GM18502 (cell line): Measurements from ENCODE around the gene WDR45B.
"Not testable (repeated sequence)": the region's sequence is repeated elsewhere in the genome, so short reads cannot be mapped to it uniquely, and the experiment has no call there.

Experiments
- ATAC-seq: cut with Tn5 transposase; IDR thresholded peaks from one replicate; pipeline ENCODE4 v1.9.1; 2021; ENCODE audit warnings: mild to moderate bottlenecking; ENCODE audit not compliant: unreplicated experiment, poor library complexity

WDR45B gene

DNA sequence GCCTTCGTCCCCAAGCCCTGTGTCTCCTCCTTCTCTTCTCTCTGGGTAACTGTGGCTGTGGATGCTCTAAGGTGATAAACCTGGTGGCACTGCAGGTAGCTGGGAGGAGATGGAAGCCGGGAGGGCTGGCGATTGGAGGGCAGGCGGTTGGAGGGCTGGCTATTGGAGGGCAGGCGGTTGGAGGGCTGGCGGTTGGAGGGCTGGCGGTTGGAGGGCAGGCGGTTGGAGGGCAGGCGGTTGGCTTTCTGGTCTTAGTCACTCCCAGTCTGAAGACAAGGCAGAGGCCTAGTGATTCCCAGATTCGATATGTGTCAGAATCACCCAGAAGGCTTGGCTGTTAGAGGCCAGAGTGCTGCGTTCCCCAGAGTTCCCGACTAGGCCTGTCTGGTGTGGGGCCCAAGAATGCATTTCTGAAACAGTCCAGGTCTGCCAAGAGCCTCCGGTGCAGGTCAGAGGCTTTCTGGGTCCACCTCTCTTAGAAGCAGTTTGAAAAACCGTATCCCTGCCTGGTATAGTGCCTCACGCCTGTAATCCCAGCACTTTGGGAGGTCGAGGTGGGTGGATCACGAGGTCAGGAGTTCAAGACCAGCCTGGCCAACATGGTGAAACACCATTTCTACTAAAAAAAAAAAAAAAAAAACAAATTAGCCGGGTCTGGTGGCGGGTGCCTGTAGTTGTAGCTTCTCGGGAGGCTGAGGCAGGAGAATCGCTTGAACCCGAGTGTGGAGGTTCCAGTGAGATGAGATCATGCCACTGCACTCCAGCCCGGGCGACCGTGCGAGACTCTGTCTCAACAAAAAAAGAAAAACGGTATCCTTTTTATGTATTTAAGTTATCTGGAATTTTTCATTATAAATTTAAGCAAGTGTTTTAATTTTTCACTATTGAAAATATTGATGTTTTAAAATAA lies 59.7 kb downstream of the WDR45B start:
- no peak for ATAC-seq

DNA sequence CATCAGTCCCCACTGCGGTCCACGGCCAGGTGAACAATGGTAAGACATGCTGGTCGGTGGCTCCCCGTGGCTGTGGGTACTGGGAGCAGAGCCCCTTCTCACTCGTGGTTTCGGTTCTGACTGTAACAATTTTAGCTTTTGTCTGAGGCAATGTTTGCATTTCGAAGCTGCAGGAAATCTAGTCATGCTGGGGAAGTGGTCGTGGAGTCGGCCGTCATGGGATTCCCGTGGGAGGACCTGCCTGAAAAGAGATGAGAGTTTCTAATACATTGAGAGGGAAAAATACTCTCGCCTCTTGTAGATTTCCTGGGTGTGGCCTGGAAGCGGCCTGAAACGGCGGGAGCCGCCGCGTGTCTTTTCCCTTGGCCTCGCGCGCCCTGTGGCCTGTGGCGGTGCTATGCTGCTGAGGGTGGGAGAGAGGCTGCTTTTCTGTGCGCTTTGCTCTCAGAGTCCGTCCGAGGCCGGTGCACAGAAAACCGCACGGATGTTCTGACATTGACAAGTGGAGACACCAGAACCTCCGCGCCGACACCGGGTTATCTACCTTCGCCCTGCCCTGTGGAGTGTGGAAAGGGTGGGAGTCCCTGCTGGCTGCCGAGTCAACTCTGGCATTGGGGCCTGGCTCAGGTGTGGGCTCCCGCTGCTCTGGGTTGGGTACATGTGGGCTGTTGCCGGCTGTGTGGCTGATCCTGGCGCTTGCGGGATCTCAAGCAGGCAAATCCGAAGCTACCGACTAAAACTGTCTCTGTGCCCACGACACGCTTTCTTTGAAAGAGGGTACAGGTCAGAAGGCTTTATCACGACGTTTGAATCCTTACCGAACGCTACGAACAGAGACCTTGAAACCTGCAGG lies 60.8 kb downstream of the WDR45B start:
- ATAC-seq = no peak

DNA sequence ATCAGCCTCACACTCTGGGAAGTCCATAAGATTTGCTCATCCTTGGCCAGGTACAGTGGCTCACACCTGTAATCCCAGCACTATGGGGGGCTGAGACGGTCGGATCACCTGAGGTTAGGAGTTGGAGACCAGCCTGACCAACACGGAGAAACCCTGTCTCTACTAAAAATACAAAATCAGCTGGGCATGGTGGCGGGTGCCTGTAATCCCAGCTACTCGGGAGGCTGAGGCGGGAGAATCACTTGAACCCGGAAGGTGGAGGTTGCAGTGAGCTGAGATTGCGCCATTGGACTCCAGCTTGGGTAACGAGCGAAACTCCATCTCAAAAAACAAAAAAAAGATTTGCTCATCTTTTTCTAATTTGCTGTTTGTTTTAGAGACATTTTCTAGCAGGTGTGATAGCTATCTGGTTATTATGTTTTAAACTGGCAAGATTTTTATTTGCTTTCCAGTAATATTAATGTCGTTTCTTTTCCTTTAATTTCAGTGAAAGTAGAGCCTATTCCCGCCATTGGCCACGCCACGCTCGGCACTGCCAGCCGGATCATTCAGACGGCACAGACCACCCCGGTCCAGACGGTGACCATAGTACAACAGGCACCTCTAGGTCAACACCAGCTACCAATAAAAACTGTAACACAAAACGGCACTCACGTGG lies 61.5 kb downstream of the WDR45B start:
- no peak for ATAC-seq

DNA sequence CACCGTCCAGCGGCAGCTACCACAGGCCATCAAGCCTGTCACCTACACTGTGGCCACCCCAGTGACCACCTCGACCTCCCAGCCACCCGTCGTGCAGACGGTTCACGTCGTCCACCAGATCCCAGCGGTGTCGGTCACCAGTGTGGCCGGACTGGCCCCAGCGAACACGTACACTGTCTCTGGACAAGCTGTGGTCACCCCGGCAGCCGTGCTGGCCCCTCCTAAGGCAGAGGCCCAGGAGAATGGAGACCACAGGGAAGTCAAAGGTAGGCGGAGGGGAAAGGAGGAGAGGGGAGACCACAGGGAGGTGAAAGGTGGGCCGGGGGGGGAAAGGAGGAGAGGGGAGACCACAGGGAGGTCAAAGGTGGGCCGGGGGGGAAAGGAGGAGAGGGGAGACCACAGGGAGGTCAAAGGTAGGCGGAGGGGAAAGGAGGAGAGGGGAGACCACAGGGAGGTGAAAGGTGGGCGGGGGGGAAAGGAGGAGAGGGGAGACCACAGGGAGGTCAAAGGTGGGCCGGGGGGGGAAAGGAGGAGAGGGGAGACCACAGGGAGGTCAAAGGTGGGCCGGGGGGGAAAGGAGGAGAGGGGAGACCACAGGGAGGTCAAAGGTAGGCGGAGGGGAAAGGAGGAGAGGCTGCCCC lies 62.2 kb downstream of the WDR45B start:
- not testable (repeated sequence) for ATAC-seq

DNA sequence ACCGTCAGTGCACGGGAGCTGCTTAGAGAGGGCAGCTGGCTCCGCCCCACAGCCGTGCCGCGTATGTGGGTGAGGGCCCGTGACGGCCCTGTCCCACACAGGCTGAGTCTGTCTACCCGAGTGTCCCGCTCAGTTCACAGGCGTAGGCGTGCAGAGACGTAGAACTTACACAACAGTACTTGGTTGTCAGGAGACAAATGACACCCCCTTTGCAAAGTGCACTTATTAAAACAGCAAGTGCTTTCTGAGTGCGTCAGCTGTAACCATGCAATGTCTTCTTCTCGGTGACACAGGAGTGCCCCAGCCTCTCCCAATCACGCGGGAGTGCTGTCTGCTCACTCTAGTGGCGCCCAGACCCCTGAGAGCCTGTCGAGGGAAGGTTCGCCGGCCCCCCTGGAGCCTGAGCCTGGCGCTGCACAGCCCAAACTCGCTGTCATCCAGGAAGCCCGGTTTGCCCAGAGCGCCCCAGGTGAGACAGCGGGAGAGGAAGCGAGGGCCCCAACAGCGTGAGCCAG lies 64.5 kb downstream of the WDR45B start:
- ATAC-seq = no peak

DNA sequence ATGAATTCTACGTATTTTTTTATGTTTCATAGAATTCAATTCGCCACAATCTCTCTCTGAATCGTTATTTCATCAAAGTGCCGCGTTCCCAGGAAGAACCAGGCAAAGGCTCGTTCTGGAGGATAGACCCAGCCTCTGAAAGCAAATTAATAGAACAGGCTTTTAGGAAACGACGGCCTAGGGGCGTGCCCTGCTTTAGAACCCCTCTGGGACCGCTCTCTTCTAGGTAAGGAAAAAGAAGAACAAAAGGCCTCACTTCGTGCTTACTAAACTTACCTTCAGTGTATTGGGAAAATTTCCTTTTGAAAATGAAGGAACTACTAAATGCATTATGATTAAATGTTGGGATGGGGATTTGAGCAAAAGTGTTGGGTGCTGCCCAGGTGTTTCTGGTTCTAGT lies 65.5 kb downstream of the WDR45B start:
- no peak for ATAC-seq

DNA sequence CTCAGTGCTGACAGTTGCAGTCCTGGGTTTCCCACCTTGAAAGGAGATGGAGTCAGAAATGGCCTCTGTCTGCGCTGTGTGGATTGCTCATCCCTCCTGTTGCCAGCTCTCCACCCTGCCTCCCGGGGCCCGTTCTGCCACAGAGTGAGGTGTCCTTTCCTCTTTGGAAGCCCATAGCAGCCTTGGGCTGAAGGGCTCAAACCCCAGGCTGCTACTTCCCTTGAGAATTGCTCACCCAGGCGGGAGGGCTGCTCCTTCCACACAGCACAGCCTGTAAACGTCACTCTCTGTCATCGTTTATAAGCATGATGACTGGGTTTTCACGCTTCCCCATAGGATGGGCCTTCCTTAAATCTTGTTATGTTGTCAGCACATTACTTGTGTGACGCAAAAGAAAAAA lies 66.0 kb downstream of the WDR45B start:
- no peak for ATAC-seq

DNA sequence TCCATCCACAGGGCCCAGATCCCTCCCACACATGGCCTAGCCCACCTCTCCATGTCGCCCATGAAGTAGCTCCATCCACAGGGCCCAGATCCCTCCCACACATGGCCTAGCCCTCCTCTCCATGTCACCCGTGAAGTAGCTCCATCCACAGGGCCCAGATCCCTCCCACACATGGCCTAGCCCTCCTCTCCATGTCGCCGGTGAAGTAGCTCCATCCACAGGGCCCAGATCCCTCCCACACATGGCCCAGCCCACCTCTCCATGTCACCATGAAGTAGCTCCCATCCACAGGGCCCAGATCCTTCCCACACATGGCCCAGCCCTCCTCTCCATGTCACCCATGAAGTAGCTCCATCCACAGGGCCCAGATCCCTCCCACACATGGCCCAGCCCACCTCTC lies 68.3 kb downstream of the WDR45B start:
- not testable (repeated sequence) for ATAC-seq

DNA sequence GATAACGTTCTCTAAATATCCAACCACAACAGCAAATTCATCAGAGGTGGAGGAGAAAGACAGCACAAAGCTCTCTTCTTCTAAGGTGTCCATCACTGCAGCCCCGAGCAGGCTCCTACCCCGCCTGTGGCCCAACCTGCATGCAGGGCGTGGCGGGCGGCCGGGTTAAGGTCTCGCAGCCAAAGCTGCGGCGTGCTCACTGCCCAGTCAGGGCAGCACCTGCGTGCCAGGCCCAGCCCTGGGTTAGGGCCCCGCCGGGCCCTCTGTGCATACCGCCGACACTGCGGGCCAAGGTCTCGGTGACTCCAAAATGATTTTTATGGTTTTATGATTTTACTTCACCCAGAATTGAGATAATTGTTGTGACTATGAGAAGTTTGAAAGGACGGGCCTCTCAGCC lies 70.9 kb downstream of the WDR45B start:
- ATAC-seq = no peak

DNA sequence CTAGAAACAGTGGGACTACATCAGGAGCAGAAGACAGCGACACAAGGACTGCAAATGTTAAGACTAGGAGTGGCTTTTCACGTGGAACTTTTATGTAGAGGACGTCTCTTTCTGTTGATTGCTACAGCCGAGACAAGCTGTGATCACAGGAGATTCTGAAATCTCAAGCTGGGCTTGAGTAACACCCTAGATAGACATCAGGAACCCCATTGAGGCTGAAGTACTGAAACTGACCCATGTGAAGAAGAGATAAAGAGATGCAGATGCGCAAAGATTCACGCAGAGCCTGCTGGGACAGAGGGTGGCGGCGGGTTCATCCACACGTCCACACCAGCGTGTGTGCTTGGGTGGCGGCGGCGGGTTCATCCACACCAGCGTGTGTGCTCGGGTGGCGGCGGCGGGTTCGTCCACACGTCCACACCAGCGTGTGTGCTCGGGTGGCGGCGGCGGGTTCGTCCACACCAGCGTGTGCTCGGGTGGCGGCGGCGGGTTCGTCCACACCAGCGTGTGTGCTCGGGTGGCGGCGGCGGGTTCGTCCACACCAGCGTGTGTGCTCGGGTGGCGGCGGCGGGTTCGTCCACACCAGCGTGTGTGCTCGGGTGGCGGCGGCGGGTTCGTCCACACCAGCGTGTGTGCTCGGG lies 72.5 kb downstream of the WDR45B start:
- ATAC-seq = not testable (repeated sequence)

DNA sequence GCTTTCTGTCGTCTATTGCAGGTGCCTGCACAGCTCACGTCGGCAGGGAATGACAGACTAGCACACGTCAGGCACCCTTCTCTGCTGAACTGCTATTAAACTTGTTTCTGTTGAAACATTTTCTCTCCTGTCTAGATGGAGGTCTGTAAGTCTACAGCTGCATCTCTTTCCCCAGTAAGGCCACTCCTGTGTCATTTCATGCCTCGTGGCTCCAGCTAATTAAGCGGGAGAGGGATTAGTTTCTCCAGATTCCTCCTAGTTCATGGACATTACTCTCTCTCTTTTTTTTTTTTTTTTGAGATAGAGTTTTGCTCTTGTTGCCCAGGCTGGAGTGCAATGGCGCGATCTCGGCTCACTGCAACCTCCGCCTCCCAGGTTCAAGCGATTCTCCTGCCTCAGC lies 74.2 kb downstream of the WDR45B start:
- ATAC-seq = no peak

DNA sequence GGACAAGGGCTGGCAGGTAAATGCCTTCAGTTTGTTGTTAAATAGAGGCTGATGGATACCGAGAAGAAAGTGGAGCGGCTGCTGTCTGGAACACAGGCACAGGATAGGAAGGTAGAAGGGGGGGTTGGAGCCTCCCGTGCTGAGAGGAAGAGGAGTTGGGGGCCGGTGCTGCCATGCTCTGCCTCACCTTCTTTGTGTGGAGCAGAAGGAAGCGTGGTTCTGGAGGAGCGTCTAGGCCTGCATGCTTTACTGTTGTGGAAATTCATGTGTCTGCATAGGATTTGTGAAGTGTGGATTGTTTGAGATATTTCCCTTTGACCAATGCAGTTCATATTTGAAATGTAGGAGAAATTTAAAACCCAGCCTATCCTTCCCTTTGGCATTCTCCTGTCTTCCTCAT lies 76.4 kb downstream of the WDR45B start:
- ATAC-seq = no peak

DNA sequence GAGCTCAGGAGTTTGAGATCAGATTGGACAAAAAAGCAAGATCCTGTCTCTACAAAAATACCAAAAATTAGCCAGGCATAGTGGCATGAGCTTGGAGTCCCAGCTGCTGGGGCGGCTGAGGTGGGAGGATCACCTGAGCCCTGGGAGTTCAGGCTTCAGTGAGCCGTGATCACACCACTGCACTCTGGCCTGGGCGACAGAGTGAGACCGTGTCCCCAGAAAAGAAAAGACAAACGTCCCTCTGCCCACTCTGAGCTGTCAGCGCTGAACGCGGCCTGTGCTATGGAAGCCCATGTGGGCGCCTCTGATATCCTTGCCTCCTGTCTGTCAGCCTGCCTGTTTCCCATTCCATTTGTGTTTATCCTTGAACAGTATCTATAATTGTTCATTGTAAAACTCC lies 78.0 kb downstream of the WDR45B start:
- no peak for ATAC-seq

DNA sequence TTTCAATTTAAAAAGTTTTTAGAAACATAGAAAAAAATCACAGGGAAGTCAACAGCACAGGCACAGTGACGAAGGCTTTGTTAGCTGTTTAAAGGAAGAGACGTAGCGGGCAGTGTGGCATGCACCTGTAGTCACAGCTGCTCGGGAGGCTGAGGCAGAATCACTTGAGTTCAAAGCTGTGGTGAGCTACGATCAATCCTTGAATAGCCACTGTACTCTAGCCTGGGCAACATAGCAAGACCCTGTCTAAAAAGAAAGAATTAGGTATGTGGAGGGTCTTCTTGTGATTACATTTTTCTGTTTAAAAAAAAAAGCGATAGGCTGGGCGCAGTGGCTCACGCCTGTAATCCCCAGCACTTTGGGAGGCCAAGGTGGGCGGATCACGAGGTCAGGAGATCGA lies 78.6 kb downstream of the WDR45B start:
- ATAC-seq = no peak

DNA sequence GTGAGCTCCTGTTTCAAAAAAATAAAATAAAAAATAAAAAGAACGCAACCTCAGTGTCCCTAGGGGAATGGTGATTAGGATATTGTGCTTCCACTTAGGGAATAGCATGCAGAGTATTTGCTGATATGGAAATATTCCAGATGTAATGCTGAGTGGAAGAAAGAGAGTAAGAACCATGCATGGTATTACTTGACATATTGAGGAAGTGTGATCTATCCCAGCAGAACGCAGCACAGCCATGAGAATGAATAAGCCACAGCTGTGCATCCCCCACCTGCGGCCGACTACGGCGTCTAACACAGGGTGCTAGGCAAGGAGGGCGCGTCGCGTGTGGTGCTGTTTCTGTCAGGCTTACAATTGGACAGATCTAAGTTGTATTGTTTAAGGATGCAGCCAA lies 79.2 kb downstream of the WDR45B start:
- ATAC-seq = no peak

DNA sequence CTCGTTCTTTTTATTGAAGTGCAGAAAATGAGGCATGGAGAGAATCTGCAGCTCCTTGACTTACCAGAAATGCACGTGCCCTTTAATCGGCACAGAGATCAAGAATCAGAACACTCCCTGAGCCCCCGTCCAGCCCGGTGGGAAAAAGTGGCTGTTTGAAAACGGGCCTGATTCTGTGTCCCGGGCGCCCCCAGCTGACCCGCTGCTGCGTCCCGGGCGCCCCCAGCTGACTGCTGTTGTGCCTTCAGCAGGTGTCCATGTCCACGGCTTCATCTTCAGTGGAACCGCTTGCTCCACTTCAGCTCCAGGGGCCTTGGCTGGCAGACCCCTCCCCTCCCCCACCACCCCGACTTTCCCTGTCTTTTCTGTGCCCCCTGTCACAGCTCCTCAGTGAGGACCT lies 81.0 kb downstream of the WDR45B start:
- no peak for ATAC-seq

DNA sequence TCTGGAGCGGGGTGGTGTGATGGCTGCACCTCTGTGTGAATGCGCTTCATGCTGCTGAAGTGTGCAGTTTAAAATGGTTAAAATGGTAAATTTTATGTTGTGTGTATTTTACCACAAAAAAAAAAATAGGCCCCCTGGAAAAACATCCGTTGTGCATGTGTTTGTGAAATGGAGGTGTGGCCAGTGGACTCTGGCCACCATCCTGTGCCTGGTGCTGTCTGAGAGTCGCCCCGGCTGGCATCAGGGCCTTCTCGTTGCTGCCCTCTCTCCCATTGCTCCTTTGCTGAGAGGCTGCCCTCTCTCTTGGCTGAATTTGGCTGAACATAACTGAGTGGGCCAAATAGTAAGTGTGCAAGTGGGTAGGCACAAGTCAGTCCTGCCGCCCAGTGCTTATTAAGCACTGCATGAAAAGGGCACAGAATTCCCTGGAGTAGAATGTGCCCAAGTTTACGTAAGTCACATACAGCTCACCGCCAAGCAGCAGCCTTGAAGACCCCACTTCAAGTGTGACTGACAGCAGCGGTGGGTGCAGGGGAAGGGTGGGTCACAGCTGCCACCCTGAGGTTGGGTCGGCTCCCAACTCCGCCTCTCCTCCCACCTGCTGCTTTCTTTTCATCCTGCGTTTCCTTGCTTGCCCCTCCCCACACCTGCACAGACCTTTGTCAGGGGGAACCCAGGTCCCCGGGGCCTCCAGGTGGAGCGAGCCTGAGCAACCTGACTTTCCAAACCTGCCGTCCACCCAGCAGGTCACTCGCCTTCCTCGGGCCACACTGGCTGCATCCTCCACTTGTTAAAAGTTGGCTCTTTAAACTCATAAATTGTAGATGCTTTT lies 81.9 kb downstream of the WDR45B start:
- no peak for ATAC-seq

DNA sequence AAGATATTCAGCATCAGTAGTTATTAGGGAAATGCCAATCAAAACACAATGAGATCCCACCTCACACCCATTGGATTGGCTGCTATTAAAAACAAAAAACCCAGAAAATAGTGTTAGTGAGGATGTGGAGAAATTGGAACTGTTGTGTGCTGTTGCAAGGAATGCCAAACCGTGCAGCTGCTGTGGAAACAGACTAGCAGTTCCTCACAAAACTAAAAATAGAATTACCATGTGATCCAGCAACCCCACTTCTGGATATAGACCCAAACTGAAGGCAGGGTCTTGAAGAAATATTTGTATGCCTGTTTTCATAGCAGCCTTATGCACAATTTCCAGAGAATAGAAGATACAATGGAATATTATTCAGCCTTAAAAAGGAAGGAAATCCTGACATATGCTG lies 82.7 kb downstream of the WDR45B start:
- no peak for ATAC-seq
